ENCODE data around the gene PTPRN2.
"Not testable (repeated sequence)": the region's sequence is repeated elsewhere in the genome, so short reads cannot be mapped to it uniquely, and the experiment has no call there.

PTPRN2 gene

DNA sequence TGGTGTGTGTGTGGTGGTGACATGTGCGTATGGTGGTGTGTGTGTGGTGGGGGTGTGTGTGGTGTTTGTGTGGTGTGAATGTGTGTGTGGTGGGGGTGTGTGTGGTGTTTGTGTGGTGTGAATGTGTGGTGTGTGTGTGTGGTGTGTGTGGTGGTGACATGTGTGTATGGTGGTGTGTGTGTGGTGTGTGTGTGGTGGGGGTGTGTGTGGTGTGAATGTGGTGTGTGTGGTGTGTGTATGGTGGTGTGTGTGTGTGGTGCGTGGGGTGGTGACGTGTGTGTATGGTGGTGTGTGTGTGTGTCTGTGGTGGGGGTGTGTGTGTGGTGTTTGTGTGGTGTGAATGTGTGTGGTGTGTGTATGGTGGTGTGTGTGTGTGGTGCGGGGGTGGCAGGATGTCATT lies 797.7 kb downstream of the PTPRN2 start:
- DNase-seq = no peak

DNA sequence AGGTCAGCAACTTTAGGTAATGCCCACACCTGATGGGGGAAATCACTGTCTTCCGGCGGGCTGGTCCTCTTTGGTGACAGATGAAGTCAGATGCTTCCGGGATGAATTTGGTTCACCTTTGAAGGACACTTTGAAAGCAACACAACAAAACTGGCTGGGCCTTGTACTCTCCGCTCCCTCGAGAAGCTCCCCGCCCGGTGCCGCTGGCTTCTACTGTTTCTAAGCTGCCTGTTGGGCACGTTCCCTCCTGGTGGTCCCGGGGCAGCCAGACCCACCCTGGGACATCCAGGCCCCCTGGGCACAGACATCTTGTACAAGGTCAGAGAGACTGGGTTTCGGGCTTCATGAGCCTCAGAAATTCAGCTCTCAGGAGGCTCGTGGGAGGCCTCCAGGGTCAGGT lies 798.5 kb downstream of the PTPRN2 start:
- DNase-seq = no peak

GRCh38 chr7:157788573-157788972 lies 799.0 kb downstream of the PTPRN2 start:
- DNase-seq = no peak

DNA sequence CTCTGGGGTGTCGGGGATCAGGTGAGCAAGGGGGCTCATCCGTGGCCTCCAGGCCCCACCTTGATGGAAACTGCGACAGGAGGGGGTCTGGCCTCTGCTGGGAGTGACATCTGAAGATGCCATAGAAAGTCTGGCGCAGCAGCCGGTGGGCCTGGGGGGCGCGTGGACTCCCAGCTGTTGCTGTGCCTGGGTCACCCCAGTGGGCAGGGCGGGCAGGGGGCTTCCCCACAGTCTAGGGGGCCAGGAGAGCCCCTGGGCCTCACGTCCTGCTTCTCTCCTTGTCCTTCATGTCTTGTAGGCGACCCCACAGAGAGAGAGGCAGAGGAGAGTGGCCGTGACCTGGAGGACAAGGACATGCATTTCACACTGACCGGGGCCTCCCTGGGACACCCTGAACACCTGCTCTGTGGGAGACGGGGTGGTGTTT lies 800.3 kb downstream of the PTPRN2 start:
- DNase-seq = no peak

- DNase-seq = no peak
Measured at GRCh38 chr7:157786375-157787274, 801.0 kb downstream of the PTPRN2 start.

DNA sequence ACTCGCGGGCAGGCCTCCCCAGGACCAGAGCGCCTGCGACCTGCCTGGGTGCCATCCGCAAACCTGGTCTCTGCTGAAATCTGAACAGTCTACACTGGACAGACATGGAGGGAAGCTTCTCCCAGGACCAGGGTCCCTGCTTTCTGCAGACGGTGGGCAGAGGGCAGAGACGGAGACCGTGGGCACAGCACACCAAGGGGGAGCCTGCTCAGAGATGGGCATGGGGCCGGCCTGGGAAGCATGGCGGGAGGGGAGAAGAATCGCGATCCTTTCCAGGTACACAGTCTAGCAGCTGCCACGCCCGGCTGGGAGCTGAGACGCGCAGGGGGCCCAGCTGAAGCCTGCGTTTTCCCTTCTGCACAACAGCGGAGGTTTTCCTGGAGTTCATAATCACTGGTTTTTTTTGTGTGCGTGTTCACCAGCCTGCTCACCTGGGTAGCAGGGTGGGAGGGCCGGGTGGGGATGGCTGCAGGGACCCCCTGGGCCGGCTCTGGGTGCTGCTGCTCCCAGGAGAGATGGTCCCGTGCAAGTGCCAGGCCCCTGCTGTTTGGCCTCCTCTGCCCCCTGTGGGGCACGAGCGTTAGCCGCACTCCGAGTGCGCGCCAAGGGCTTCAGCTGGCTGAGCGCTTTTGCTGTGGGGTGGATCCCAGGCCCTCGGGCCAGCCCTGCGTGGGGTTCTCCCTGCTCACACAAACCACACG lies 802.0 kb downstream of the PTPRN2 start:
- DNase-seq = no peak

GRCh38 chr7:157784979-157785441 lies 802.6 kb downstream of the PTPRN2 start:
- DNase-seq = no peak

- no peak for DNase-seq
Measured at GRCh38 chr7:157784041-157784835, 803.4 kb downstream of the PTPRN2 start.

GRCh38 chr7:157782041-157782440 lies 805.6 kb downstream of the PTPRN2 start:
- no peak for DNase-seq

GRCh38 chr7:157780721-157781120 lies 806.9 kb downstream of the PTPRN2 start:
- DNase-seq = no peak

GRCh38 chr7:157780312-157780711 lies 807.3 kb downstream of the PTPRN2 start:
- DNase-seq = no peak

DNA sequence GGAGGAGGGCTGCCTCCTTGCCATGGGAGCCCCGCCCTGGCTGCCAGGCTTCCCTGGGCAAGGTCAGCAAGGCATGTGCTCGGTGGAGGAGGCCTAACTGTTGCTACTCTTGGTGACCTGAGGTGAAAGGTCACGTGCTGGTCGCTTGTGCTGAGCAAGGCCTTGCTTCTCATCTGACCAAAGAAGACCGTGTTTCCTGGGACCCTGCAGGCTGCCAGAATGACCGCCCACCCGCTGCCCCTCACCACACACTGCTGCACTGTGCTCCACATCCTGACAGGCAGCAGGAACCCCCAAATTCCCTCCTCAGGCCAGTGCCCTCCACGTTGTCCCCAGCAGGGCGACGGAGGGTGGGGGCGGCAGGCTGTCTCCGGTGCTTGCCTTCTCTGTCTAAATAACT lies 808.4 kb downstream of the PTPRN2 start:
- DNase-seq = no peak

DNA sequence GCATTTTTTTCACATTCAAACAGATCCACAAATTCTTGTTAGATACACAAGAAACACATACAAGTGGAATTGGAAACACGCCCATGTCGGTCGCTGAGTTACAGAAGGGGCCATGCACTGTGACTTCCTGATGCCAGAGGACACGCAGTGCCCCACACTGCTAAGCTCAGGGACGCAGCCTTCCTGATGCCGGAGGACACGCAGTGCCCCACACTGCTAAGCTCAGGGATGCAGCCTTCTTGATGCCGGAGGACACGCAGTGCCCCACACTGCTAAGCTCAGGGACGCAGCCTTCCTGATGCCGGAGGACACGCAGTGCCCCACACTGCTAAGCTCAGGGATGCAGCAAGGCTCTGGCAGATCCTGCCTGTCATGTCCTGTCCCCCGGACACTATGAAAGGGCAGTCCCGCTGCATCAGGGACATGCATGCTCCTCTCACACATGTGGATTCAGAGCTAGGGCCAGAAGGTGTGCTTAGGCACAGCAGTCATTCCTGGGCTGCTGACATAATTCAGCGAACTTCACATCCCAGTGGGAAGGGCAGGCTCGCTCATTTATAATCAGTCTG lies 810.3 kb downstream of the PTPRN2 start:
- not testable (repeated sequence) for DNase-seq

- DNase-seq = no peak
Measured at GRCh38 chr7:157775560-157776332, 811.9 kb downstream of the PTPRN2 start.

GRCh38 chr7:157775021-157775559 lies 812.5 kb downstream of the PTPRN2 start:
- DNase-seq = no peak

GRCh38 chr7:157774495-157774894 lies 813.1 kb downstream of the PTPRN2 start:
- DNase-seq = no peak

DNA sequence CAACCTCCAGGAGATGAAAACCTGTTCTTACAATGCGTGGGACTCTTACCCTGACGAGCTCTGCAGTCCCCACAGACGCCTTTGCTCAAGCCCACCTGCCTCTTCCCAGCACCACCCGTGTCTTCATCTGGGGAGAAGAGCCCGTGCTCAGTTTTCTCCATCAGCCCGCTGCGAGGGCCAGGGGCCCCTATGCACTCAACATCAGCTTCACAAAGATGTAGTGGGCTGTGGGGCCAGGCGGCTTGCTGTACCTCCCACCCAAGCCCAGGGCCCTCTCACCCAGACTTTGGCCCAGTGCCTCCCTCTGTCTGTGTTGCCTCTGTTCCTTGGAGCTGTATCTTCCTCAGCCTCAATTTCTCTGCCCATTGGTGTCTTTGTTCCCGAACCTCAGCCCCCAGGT lies 814.3 kb downstream of the PTPRN2 start:
- DNase-seq = no peak

DNA sequence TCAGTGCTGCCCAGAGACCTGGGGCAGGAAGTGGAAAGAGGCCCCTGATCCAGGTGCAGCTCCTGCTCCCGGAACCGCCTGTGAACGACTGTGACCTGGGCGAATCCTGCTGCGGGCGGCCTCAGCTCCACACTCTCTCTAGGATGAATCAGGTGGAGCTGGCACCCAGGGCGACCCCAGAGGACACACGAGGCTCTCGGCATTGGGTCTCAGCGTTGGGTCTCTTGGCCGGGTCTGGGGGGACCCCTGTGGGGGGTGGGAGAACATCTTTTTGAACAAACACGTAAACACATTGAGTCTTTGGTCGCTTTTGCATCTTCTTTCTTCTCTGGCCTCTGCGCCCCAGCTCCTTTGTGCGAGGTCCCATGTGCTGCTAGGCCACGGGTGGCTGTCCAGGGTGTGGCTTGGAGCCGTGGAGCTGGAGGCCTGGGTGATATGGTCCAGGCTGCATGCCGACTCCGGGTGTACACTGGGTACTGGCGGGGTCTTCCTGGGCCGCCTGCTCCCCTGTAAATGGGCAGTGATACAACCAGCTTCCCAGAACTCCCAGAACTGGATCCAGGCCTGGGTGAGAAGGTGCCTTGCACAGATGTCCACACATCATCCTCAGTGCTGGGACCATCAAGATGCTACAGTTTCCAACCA lies 815.0 kb downstream of the PTPRN2 start:
- DNase-seq = no peak

DNA sequence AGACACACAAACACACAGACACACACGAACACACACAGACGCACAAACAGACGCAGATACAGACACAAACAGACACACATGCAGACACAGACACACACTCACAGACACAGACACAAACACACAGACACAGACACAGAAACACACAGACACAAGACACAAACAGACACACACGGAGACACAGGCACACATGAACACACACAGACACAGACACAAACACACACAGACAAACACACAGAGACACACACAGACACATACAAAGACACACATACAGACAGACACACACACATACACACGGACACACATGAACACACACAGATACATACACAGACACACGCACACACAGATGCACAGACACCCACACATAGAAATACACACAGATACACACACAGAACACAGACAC lies 815.9 kb downstream of the PTPRN2 start:
- no peak for DNase-seq

DNA sequence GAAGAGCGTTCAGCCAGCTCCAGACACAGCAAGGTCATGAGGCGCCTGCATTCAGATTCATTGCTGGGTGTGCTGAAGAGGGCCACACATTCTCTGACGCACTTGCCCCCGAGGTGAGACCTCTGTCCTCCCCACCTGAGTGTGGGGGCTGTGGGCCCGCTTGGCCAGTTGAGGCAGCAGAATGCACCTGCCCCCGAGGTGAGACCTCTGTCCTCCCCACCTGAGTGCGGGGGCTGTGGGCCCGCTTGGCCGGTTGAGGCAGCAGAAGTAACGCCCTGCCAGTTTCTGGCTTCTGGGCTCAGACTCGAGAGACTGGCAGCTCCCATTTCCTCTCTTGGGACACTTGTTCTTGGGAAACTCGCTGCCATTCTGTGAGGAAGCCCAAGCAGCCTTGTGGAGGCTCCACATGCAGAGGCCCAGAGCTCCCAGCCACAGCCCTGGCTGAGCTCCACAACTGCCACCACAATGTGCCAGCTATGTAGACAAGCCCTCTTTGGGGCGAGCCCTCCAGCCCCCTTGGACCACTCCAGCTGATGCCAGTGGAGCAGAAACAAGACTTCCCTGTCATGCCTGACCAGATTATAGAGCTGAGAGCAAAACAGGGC lies 816.8 kb downstream of the PTPRN2 start:
- no peak for DNase-seq

Data from NCI-H146 (cell line).